Body of pancreas (tissue), 4 donors: ENCODE data around the gene GTPBP1.

ENCODE experiments used
- POLR2A ChIP-seq, 3 donors: fragments of 450-650 bp; IDR thresholded peaks; one replicate each; pipeline ENCODE4 v1.6.1; 2016; ENCODE audit warnings: antibody characterized with exemption in 3 of 3, mild to moderate bottlenecking in 2 of 3
- TF ChIP-seq, protein P1 (sequence below), 7 experiments: fragments of 450-650 bp in 4 of 7; fragments of 200-600 bp in 3 of 7; sonication (generic) in 3 of 7; IDR thresholded peaks; one replicate each; pipeline ENCODE4 v1.5.1; 2016 to 2019; ENCODE audit warnings: antibody characterized with exemption in 7 of 7

DNA sequence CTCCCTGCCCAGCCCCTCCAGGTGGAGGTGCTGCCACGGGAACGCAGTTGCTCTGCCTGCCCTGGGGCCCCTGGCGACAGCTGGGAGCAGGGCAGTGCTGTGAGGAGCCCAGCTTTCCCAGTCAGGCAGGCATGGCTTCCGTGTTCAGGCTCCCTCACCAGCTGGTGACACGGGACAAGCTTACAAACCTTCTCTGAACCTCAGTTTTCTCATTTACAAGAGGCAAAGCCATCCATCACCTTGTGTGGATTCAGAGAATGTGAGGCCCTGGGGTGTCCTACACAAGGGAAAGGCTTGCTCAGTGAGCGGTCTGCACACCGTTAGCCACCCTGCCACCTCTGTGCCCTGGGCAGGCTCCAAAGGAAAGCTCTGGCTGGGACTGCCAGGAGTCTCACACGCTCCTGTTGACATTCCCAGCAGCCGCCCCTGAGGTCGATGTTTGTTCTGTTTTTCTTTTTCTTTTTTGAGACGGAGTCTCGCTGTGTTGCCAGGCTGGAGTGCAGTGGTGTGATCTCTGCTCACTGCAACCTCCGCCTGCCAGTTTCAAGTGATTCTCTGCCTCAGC is 26.6 kb downstream of the GTPBP1 start:
- TF ChIP-seq, protein P1, sequence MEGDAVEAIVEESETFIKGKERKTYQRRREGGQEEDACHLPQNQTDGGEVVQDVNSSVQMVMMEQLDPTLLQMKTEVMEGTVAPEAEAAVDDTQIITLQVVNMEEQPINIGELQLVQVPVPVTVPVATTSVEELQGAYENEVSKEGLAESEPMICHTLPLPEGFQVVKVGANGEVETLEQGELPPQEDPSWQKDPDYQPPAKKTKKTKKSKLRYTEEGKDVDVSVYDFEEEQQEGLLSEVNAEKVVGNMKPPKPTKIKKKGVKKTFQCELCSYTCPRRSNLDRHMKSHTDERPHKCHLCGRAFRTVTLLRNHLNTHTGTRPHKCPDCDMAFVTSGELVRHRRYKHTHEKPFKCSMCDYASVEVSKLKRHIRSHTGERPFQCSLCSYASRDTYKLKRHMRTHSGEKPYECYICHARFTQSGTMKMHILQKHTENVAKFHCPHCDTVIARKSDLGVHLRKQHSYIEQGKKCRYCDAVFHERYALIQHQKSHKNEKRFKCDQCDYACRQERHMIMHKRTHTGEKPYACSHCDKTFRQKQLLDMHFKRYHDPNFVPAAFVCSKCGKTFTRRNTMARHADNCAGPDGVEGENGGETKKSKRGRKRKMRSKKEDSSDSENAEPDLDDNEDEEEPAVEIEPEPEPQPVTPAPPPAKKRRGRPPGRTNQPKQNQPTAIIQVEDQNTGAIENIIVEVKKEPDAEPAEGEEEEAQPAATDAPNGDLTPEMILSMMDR (IDR thresholded peaks at IDR 0.05), result peak in 3 of 7 experiments; percentile 28 to 34 (median 34)
- TF ChIP-seq POLR2A (IDR thresholded peaks at IDR 0.05), result peak in 2 of 3 donors; percentile 48 to 53
